Measurements from ENCODE around the gene PPP3CB. TPM values are rescaled to one million over a fixed set of nuclear protein-coding genes. Genes with fewer than 3 reads are reported as not detected.

Gene PPP3CB
- total and polyA plus RNA-seq, 2 experiments from 2014 or later: 23.7 to 29.5 TPM

DNA sequence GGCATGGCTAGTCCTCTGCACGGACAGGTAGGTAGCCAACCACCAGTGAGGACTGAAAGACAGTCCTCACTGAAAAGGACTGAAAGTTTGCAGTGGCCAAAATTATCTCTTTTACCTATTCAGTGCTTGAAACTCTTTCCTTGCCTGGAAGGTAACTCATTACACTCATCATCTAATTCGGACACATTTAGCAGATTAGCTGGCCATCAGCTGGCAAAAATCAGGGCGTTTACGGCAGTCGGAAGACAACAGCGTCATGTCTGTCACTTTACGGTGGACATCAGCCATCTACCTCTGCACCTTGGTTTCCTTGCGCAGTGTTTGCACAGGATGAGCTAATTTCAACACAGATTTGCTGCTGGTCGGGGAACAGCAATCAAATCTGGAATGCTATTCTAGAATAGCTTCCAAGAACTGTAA lies 82.7 kb downstream of the PPP3CB start:
- H3K79me2 ChIP-seq (ENCODE audit: insufficient read depth): peaks cover 41% of the 10 kb centered on the region

DNA sequence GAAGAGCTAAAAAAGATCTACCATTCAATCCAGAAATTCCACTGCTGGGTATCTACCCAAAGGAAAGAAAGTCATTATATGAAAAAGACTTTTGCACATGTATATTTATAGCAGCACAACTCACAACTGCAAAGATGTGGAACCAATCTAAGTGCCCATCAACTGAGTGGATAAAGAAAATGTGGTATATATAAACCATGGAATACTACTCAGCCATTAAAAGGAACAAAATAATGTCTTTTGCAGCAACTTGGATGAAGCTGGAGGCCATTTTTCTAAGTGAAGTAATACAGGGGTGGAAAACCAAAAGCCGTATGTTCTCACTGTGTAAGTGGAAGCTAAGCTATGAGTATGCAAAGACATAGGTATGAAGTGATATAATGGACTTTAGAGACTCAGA lies 84.9 kb downstream of the PPP3CB start:
- 100% methylated on average over 1 of the region's 1 CpG for WGBS, 2 experiments (ENCODE audit: low coverage in 1 of 2, low lambda C conversion rate in 2 of 2, missing lambda C conversion rate in 2 of 2)
- H3K9ac ChIP-seq: no peak overlapping the region
- H3K4me2 ChIP-seq (ENCODE audit: unreplicated experiment): no peak overlapping the region
- in situ Hi-C loops (cut with MboI): no loop called here
- H3K9me2 ChIP-seq (ENCODE audit: insufficient read depth): no peaks in the 10 kb centered on the region
- no peak overlapping the region for H3K27ac ChIP-seq
- peaks cover 13% of the 10 kb centered on the region for H4K20me1 ChIP-seq (ENCODE audit: insufficient read depth)
- peaks cover 30% of the 10 kb centered on the region for H3K4me1 ChIP-seq (ENCODE audit: insufficient read depth)
- peaks cover 63% of the 10 kb centered on the region for H3K79me2 ChIP-seq (ENCODE audit: insufficient read depth)
- H3K4me3 ChIP-seq: no peak overlapping the region
- H3K36me3 ChIP-seq (ENCODE audit: low read depth): no peaks in the 10 kb centered on the region
- TF ChIP-seq EZH2phosphoT487 (IDR thresholded peaks at IDR 0.05; ENCODE audit: insufficient read depth, low read depth) (no peak), EZH2 (IDR thresholded peaks at IDR 0.05; ENCODE audit: insufficient read depth, poor library complexity, severe bottlenecking) (no peak)
- H3K27me3 ChIP-seq (replicated peaks; ENCODE audit: insufficient read depth): no peaks in the 10 kb centered on the region
- peaks cover 31% of the 10 kb centered on the region for H3F3A ChIP-seq (ENCODE audit: insufficient read depth)
- H2AFZ ChIP-seq: no peak overlapping the region
- no peak for DNase-seq
- no peaks in the 10 kb centered on the region for H3K9me3 ChIP-seq (ENCODE audit: low read depth)

More for the DNA sequence above, 82.7 kb downstream of the PPP3CB start:
- Histone ChIP-seq H3K27ac (peak overlapping the region; percentile 96), H3K4me2 (ENCODE audit: unreplicated experiment) (peak overlapping the region; percentile 91), H3K27me3 (replicated peaks; ENCODE audit: insufficient read depth) (no peaks in the 10 kb centered on the region), H4K20me1 (ENCODE audit: insufficient read depth) (peaks cover 7% of the 10 kb centered on the region), H3K9me2 (ENCODE audit: insufficient read depth) (no peaks in the 10 kb centered on the region), H3K9ac (peak overlapping the region; percentile 89), H2AFZ (peak overlapping the region; percentile 91), H3K4me3 (peak overlapping the region; percentile 78), H3K4me1 (ENCODE audit: insufficient read depth) (peaks cover 26% of the 10 kb centered on the region), H3K36me3 (ENCODE audit: low read depth) (no peaks in the 10 kb centered on the region), H3K9me3 (ENCODE audit: low read depth) (no peaks in the 10 kb centered on the region), H3F3A (ENCODE audit: insufficient read depth) (peaks cover 31% of the 10 kb centered on the region)
- WGBS, 2 experiments (ENCODE audit: low coverage in 1 of 2, low lambda C conversion rate in 2 of 2, missing lambda C conversion rate in 2 of 2): 1 to 5% methylated on average over 9 of the region's 9 CpGs
- DNase-seq: peak; percentile 77
- in situ Hi-C loops (cut with MboI): no loop called here
- no peak for TF ChIP-seq EZH2phosphoT487 (IDR thresholded peaks at IDR 0.05; ENCODE audit: insufficient read depth, low read depth)
- TF ChIP-seq EZH2 (IDR thresholded peaks at IDR 0.05; ENCODE audit: insufficient read depth, poor library complexity, severe bottlenecking): no peak

DNA sequence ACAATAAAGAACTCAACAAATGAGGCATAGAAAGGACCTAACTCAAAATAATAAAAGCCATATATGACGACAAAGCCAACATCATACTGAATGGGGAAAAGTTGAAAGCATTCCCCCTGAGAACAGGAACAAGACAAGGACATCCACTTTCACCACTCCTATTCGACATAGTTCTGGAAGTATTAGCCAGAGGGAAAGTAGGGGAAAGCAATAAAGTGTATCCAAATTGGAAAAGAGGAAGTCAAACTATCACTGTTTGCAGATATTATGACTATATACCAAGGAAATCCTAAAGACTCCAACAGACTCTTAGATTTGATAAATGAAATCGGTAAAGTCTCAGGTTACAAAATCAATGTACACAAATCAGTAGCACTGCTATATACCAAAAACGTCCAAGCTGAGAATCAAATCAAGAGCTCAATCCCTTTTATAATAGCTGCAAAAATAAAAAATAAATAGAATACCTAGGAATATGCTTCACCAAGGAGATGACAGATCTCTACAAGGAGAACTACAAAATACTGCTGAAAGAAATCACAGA lies 86.8 kb downstream of the PPP3CB start:
- TF ChIP-seq EZH2phosphoT487 (IDR thresholded peaks at IDR 0.05; ENCODE audit: insufficient read depth, low read depth) (no peak), EZH2 (IDR thresholded peaks at IDR 0.05; ENCODE audit: insufficient read depth, poor library complexity, severe bottlenecking) (no peak)
- Histone ChIP-seq H3K4me2 (ENCODE audit: unreplicated experiment) (no peak overlapping the region), H3K9me2 (ENCODE audit: insufficient read depth) (no peaks in the 10 kb centered on the region), H3K9ac (no peak overlapping the region), H3F3A (ENCODE audit: insufficient read depth) (peaks cover 26% of the 10 kb centered on the region), H3K9me3 (ENCODE audit: low read depth) (no peaks in the 10 kb centered on the region), H3K27me3 (replicated peaks; ENCODE audit: insufficient read depth) (no peaks in the 10 kb centered on the region), H3K36me3 (ENCODE audit: low read depth) (no peaks in the 10 kb centered on the region), H3K4me1 (ENCODE audit: insufficient read depth) (peaks cover 24% of the 10 kb centered on the region), H4K20me1 (ENCODE audit: insufficient read depth) (peaks cover 13% of the 10 kb centered on the region), H3K4me3 (no peak overlapping the region), H3K27ac (no peak overlapping the region), H3K79me2 (ENCODE audit: insufficient read depth) (peaks cover 82% of the 10 kb centered on the region), H2AFZ (no peak overlapping the region)
- no peak for DNase-seq
- in situ Hi-C loops (cut with MboI): no loop called here
- 72 to 74% methylated on average over 4 of the region's 4 CpGs for WGBS, 2 experiments (ENCODE audit: low coverage in 1 of 2, low lambda C conversion rate in 2 of 2, missing lambda C conversion rate in 2 of 2)

DNA sequence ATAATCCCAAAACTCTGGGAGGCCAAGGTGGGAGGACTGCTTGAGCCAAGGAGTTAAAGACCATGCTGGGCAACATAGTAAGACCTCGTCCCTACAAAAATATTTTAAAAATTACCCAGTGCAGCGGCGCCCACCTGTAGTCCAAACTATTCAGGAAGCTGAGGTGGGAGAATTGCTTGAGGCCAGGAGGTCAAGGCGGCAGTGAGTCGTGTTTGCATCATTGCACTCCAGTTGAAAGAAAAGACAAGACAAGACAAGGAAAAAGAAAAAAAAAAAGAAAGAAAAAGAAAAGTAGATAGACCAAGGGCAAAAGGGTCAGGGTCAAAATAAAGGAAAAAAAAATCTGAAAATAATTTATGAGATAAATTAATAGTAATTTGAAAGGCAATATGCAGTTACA lies 87.8 kb downstream of the PPP3CB start:
- Histone ChIP-seq H3K9me2 (ENCODE audit: insufficient read depth) (no peaks in the 10 kb centered on the region), H4K20me1 (ENCODE audit: insufficient read depth) (peaks cover 22% of the 10 kb centered on the region), H3K4me2 (ENCODE audit: unreplicated experiment) (peak overlapping the region; percentile 2), H3K79me2 (ENCODE audit: insufficient read depth) (peaks cover 91% of the 10 kb centered on the region), H3K36me3 (ENCODE audit: low read depth) (no peaks in the 10 kb centered on the region), H3K9me3 (ENCODE audit: low read depth) (no peaks in the 10 kb centered on the region), H3K27me3 (replicated peaks; ENCODE audit: insufficient read depth) (no peaks in the 10 kb centered on the region), H2AFZ (no peak overlapping the region), H3K4me1 (ENCODE audit: insufficient read depth) (peaks cover 24% of the 10 kb centered on the region), H3K4me3 (no peak overlapping the region), H3K27ac (no peak overlapping the region), H3F3A (ENCODE audit: insufficient read depth) (peaks cover 22% of the 10 kb centered on the region), H3K9ac (no peak overlapping the region)
- TF ChIP-seq EZH2 (IDR thresholded peaks at IDR 0.05; ENCODE audit: insufficient read depth, poor library complexity, severe bottlenecking): no peak
- TF ChIP-seq EZH2phosphoT487 (IDR thresholded peaks at IDR 0.05; ENCODE audit: insufficient read depth, low read depth): no peak
- DNase-seq: peak; percentile 23
- WGBS, 2 experiments (ENCODE audit: low coverage in 1 of 2, low lambda C conversion rate in 2 of 2, missing lambda C conversion rate in 2 of 2): 66 to 75% methylated on average over 5 of the region's 5 CpGs
- in situ Hi-C loops (cut with MboI): no loop called here

All from GM23248 (cell line).